ENCODE measurements around the gene AGO1. TPM values are rescaled to one million over a fixed set of nuclear protein-coding genes. Genes with fewer than 3 reads are reported as not detected.
"Not testable (repeated sequence)": the region's sequence is repeated elsewhere in the genome, so short reads cannot be mapped to it uniquely, and the experiment has no call there.

AGO1 gene
- polyA plus RNA-seq, 12 donors, result 8.2 to 39.8 (median 10.4) TPM

GRCh38 chr1:35914717-35915116, 31.7 kb downstream of the AGO1 start:
- DNase-seq, result no peak

GRCh38 chr1:35915693-35916092, 32.7 kb downstream of the AGO1 start:
- DNase-seq, result no peak

GRCh38 chr1:35923791-35924221, 40.8 kb downstream of the AGO1 start:
- DNase-seq, result peak; percentile 37

GRCh38 chr1:35924838-35925237, 41.8 kb downstream of the AGO1 start:
- no peak for DNase-seq

- DNase-seq, result no peak
These were observed 42.7 kb downstream of the AGO1 start for GRCh38 chr1:35925741-35926140.

- no peak for DNase-seq
These were observed 44.5 kb downstream of the AGO1 start for GRCh38 chr1:35927472-35927871.

GRCh38 chr1:35929730-35930592, 47.0 kb downstream of the AGO1 start:
- peak; percentile 71 for DNase-seq

- DNase-seq, result peak; percentile 75
These were observed 47.8 kb downstream of the AGO1 start, which contains the start of gene AGO3 for GRCh38 chr1:35930593-35931445. AGO3 (plus strand) TSS chr1:35931105; CDS start chr1:35931427, 322 bp downstream.

- DNase-seq, result peak; percentile 31
These were observed 48.6 kb downstream of the AGO1 start for GRCh38 chr1:35931446-35932157.

GRCh38 chr1:35932158-35932636, 49.2 kb downstream of the AGO1 start:
- no peak for DNase-seq

- no peak for DNase-seq
These were observed 49.9 kb downstream of the AGO1 start for GRCh38 chr1:35932941-35933340.

- peak; percentile 77 for DNase-seq
These were observed 52.7 kb downstream of the AGO1 start for GRCh38 chr1:35935442-35936388.

- DNase-seq, result no peak
These were observed 53.8 kb downstream of the AGO1 start for GRCh38 chr1:35936838-35937237.

- DNase-seq, result no peak
These were observed 56.5 kb downstream of the AGO1 start for GRCh38 chr1:35939484-35939883.

- DNase-seq, result no peak
These were observed 62.3 kb downstream of the AGO1 start for GRCh38 chr1:35945327-35945726.

GRCh38 chr1:35947547-35947946, 64.5 kb downstream of the AGO1 start:
- DNase-seq, result no peak

GRCh38 chr1:35958558-35958957, 75.5 kb downstream of the AGO1 start:
- DNase-seq, result no peak

GRCh38 chr1:35959304-35959703, 76.3 kb downstream of the AGO1 start:
- DNase-seq, result no peak

- DNase-seq, result no peak
These were observed 79.9 kb downstream of the AGO1 start for GRCh38 chr1:35962952-35963351.

GRCh38 chr1:35964277-35964676, 81.3 kb downstream of the AGO1 start:
- not testable (repeated sequence) for DNase-seq

GRCh38 chr1:35968396-35968795, 85.4 kb downstream of the AGO1 start:
- DNase-seq, result no peak
